ENCODE results near the gene EMC10.

DNA sequence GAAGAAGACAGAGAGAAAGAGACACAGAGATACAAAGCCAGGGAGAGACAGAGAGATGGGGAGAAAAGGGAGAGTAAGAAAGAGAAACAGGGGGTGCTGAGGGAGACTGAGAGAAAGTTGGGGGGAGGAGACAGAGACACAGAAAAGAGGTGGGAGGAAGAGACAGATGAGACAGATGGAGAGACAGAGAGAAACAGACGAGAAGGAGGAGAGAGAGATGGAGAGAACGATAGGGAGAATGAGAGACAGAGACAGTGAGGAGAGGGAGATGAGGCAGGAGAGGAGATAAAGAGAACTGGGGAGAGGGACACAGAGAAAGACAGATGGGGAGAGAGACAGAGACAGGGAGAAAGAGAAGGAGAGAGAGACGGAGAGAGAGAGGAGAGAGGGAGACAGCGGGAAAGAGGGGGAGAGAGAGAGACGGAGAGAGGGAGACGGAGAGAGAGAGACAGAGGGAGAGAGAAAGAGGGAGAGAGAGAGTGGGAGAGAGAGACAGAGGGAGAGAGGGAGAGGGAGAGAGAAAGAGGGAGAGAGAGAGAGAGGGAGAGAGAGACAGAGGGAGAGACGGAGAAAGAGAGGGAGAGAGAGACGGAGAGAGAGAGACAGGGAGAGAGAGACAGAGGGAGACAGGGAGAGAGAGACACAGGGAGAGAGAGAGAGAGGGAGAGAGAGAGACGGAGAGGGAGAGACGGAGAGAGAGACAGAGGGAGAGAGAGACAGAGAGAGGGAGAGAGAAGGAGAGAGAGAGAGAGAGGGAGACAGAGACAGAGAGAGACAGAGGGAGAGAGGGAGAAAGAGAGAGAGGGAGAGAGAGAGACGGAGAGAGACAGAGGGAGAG lies 22.1 kb downstream of the EMC10 start:
- TF ChIP-seq, protein P1, sequence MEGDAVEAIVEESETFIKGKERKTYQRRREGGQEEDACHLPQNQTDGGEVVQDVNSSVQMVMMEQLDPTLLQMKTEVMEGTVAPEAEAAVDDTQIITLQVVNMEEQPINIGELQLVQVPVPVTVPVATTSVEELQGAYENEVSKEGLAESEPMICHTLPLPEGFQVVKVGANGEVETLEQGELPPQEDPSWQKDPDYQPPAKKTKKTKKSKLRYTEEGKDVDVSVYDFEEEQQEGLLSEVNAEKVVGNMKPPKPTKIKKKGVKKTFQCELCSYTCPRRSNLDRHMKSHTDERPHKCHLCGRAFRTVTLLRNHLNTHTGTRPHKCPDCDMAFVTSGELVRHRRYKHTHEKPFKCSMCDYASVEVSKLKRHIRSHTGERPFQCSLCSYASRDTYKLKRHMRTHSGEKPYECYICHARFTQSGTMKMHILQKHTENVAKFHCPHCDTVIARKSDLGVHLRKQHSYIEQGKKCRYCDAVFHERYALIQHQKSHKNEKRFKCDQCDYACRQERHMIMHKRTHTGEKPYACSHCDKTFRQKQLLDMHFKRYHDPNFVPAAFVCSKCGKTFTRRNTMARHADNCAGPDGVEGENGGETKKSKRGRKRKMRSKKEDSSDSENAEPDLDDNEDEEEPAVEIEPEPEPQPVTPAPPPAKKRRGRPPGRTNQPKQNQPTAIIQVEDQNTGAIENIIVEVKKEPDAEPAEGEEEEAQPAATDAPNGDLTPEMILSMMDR (conservative IDR thresholded peaks at IDR 0.05) = no peak
- no peak for TF ChIP-seq ZFX (IDR thresholded peaks at IDR 0.05)
